H9 (cell line): ENCODE results near the gene MS4A7. TPM values are rescaled to one million over a fixed set of nuclear protein-coding genes. Genes with fewer than 3 reads are reported as not detected.

Experiments
- DNase-seq: peaks from one replicate; pipeline ENCODE4 v3.0.0-alpha.2; 2017
- H2AFZ ChIP-seq: one replicate; pipeline ENCODE4 v1.6.1; 2013; ENCODE audit warnings: mild to moderate bottlenecking, low read length, control low read depth, moderate library complexity
- H2AK5ac ChIP-seq: 2 replicates; pipeline ENCODE4 v1.6.1; 2013; ENCODE audit warnings: low read length, control low read depth, mixed read lengths; ENCODE audit not compliant: insufficient read length
- H2BK120ac ChIP-seq: one replicate; pipeline ENCODE4 v1.6.1; 2013; ENCODE audit warnings: low read depth, mild to moderate bottlenecking, low read length, control low read depth, inconsistent platforms; ENCODE audit not compliant: poor library complexity, severe bottlenecking
- H2BK12ac ChIP-seq: 2 replicates; pipeline ENCODE4 v1.6.1; 2013; ENCODE audit warnings: low read length, control low read depth, mixed read lengths, low read depth; ENCODE audit not compliant: insufficient read length
- H2BK15ac ChIP-seq: 2 replicates; pipeline ENCODE4 v1.6.1; 2013; ENCODE audit warnings: low read depth, low read length, control low read depth
- H2BK20ac ChIP-seq: one replicate; pipeline ENCODE4 v1.6.1; 2013; ENCODE audit warnings: low read depth, mild to moderate bottlenecking, low read length, control low read depth, inconsistent platforms; ENCODE audit not compliant: poor library complexity, severe bottlenecking
- H2BK5ac ChIP-seq: 2 replicates; pipeline ENCODE4 v1.6.1; 2013; ENCODE audit warnings: low read length, control low read depth, mixed read lengths; ENCODE audit not compliant: insufficient read length
- H3K14ac ChIP-seq: 2 replicates; pipeline ENCODE4 v1.6.1; 2013; ENCODE audit warnings: low read length, control low read depth; ENCODE audit not compliant: insufficient read depth
- H3K18ac ChIP-seq: 2 replicates; pipeline ENCODE4 v1.6.1; 2013; ENCODE audit warnings: low read depth, mild to moderate bottlenecking, mixed read lengths, low read length, control low read depth; ENCODE audit not compliant: insufficient read length
- H3K23ac ChIP-seq: 2 replicates; pipeline ENCODE4 v1.6.1; 2013; ENCODE audit warnings: low read length, control low read depth, mixed read lengths, low read depth; ENCODE audit not compliant: insufficient read length
- H3K23me2 ChIP-seq: 2 replicates; pipeline ENCODE4 v1.6.1; 2013; ENCODE audit warnings: low read depth, mild to moderate bottlenecking, mixed read lengths, low read length, control low read depth; ENCODE audit not compliant: insufficient read length, poor library complexity, severe bottlenecking
- H3K27ac ChIP-seq: 2 replicates; pipeline ENCODE4 v1.5.1; 2013; ENCODE audit warnings: low read length, control low read depth, mixed read lengths, low read depth; ENCODE audit not compliant: insufficient read length
- H3K27me3 ChIP-seq: 2 replicates; pipeline ENCODE4 v1.6.1; 2013; ENCODE audit warnings: low read length, control low read depth, inconsistent platforms; ENCODE audit not compliant: insufficient read depth
- H3K4ac ChIP-seq: 2 replicates; pipeline ENCODE4 v1.6.1; 2013; ENCODE audit warnings: low read depth, mild to moderate bottlenecking, control low read depth, inconsistent platforms, low read length, moderate library complexity
- H3K4me1 ChIP-seq: 2 replicates; pipeline ENCODE4 v1.6.1; 2013; ENCODE audit warnings: low read length, control low read depth, inconsistent platforms; ENCODE audit not compliant: insufficient read depth
- H3K4me2 ChIP-seq: 2 replicates; pipeline ENCODE4 v1.6.1; 2013; ENCODE audit warnings: low read length, control low read depth, mixed read lengths; ENCODE audit not compliant: insufficient read length, insufficient read depth
- H3K56ac ChIP-seq: 2 replicates; pipeline ENCODE4 v1.6.1; 2013; ENCODE audit warnings: low read depth, mild to moderate bottlenecking, mixed read lengths, low read length, control low read depth; ENCODE audit not compliant: insufficient read length
- H3K79me1 ChIP-seq: 2 replicates; pipeline ENCODE4 v1.6.1; 2013; ENCODE audit warnings: low read depth, mild to moderate bottlenecking, moderate library complexity, low read length, control low read depth, inconsistent platforms; ENCODE audit not compliant: insufficient read depth, poor library complexity, severe bottlenecking
- H3K79me2 ChIP-seq: 2 replicates; pipeline ENCODE4 v1.6.1; 2013; ENCODE audit warnings: low read length, control low read depth, inconsistent platforms; ENCODE audit not compliant: insufficient read depth
- H3K9ac ChIP-seq: 2 replicates; pipeline ENCODE4 v1.6.1; 2013; ENCODE audit warnings: low read length, control low read depth, mixed read lengths; ENCODE audit not compliant: insufficient read length; ENCODE audit errors: extremely low read depth
- H3K9me3 ChIP-seq: one replicate; pipeline ENCODE4 v1.6.1; 2013; ENCODE audit warnings: low read depth, low read length, inconsistent platforms; ENCODE audit not compliant: control insufficient read depth
- H3T11ph ChIP-seq: one replicate; pipeline ENCODE4 v1.6.1; 2013; ENCODE audit warnings: mild to moderate bottlenecking, low read length, control low read depth, inconsistent platforms
- H4K20me1 ChIP-seq: one replicate; pipeline ENCODE4 v1.6.1; 2013; ENCODE audit not compliant: control insufficient read depth, insufficient read length, insufficient read depth
- H4K5ac ChIP-seq: 2 replicates; pipeline ENCODE4 v1.6.1; 2013; ENCODE audit warnings: low read depth, mild to moderate bottlenecking, mixed read lengths, low read length, control low read depth; ENCODE audit not compliant: insufficient read length
- H4K8ac ChIP-seq: replicated peaks from 2 replicates; pipeline ENCODE4 v1.6.1; 2013; ENCODE audit warnings: low read length, control low read depth, mixed read lengths, low read depth; ENCODE audit not compliant: insufficient read length
- H4K91ac ChIP-seq: 2 replicates; pipeline ENCODE4 v1.6.1; 2013; ENCODE audit warnings: low read depth, mild to moderate bottlenecking, moderate library complexity, mixed read lengths, low read length, control low read depth; ENCODE audit not compliant: insufficient read length
- H3K27ac Mint-ChIP-seq, 3 experiments: 2 replicates in 2 of 3; 3 replicates in 1 of 3; pipeline ENCODE4 v1.8.0; 2020 to 2021; ENCODE audit warnings: mixed read lengths in 3 of 3, mild to moderate bottlenecking in 1 of 3, moderate library complexity in 1 of 3
- H3K27me3 Mint-ChIP-seq: 2 replicates; pipeline ENCODE4 v1.8.0; 2021; ENCODE audit warnings: low read depth, mild to moderate bottlenecking, moderate library complexity, mixed read lengths
- H3K36me3 Mint-ChIP-seq, 3 experiments: 2 replicates in 2 of 3; 3 replicates in 1 of 3; pipeline ENCODE4 v1.8.0; 2020 to 2021; ENCODE audit warnings: low read depth in 3 of 3, mixed read lengths in 3 of 3; ENCODE audit not compliant: insufficient read depth in 1 of 3
- H3K4me1 Mint-ChIP-seq, 2 experiments: 2 replicates each; pipeline ENCODE4 v1.8.0; 2020; ENCODE audit warnings: mixed read lengths in 2 of 2
- H3K4me3 Mint-ChIP-seq, 2 experiments: 2 replicates in 1 of 2; 3 replicates in 1 of 2; pipeline ENCODE4 v1.8.0; 2020 to 2021; ENCODE audit warnings: mild to moderate bottlenecking in 2 of 2, mixed read lengths in 2 of 2, moderate library complexity in 1 of 2
- H3K9me3 Mint-ChIP-seq, 2 experiments: 2 replicates in 1 of 2; 3 replicates in 1 of 2; pipeline ENCODE4 v1.8.0; 2020; ENCODE audit warnings: mild to moderate bottlenecking in 2 of 2, mixed read lengths in 2 of 2, moderate library complexity in 1 of 2
- CTCF ChIP-seq: fragments of 200-600 bp; sonication (generic); conservative IDR thresholded peaks from 3 replicates; pipeline ENCODE4 v1.8.0; 2021; ENCODE audit warnings: antibody characterized with exemption, mild to moderate bottlenecking
- WGBS: extraction: QIAGEN DNeasy Blood & Tissue Kit; methylation state at CpG from one replicate; pipeline ENCODE4 v1.1.7; 2013; ENCODE audit warnings: missing lambda C conversion rate, low lambda C conversion rate, mixed read lengths; ENCODE audit not compliant: insufficient read length; ENCODE audit errors: extremely low coverage; 5-methylcytosine and 5-hydroxymethylcytosine counted together
- total RNA-seq: library from RNA; stranded (reverse); gene quantifications from 2 replicates; pipeline ENCODE4 v1.2.1, GENCODE V29; 2021

Gene MS4A7
- total RNA-seq, 1 experiment from 2014 or later: not detected

DNA sequence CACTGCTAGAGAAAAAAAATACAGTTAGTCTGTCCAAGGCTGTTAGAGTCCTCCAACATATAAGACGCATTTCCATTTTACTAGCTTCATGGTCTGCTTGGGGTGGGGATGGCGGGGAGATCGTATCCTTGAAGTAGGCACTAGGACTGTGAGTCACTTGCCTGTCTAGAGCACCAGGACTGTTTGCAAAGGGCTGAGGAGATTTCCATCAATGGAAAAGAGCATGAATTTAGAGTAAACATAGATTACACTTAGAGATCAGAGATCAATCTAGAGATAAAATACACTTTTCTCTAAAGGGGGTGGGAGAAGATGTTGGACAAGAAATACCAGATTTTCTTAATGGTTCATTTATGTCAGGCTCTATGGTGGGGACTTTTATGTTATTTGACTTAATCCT, 1.7 kb upstream of the MS4A7 start:
- no peak overlapping the region for H2BK20ac ChIP-seq
- H4K20me1 ChIP-seq: no peaks in the 10 kb centered on the region
- H2BK120ac ChIP-seq: no peak overlapping the region
- Mint-ChIP-seq H3K4me1 (peaks cover 0 to 2% of the 10 kb centered on the region in 2 experiments; a peak in 2 of 4 replicates), H3K27ac (no peak overlapping the region; a peak in 1 of 7 replicates), H3K27me3 (no peaks in the 10 kb centered on the region), H3K9me3 (peaks cover 0 to 4% of the 10 kb centered on the region in 2 experiments; a peak in 3 of 5 replicates), H3K36me3 (0 out of 7 replicates have a peak, but pooled peaks cover 0 to 1% (median 0%) of the 10 kb centered on the region in 3 experiments), H3K4me3 (no peak overlapping the region)
- no peak for TF ChIP-seq CTCF
- no peak overlapping the region for H3K18ac ChIP-seq
- H2AFZ ChIP-seq: no peak overlapping the region
- no peak overlapping the region for H3K27ac ChIP-seq
- no peak overlapping the region for H2BK5ac ChIP-seq
- H3K56ac ChIP-seq: no peak overlapping the region
- no peaks in the 10 kb centered on the region for H3K4me1 ChIP-seq
- H2BK15ac ChIP-seq: no peak overlapping the region
- H3K4ac ChIP-seq: no peak overlapping the region
- no peaks in the 10 kb centered on the region for H3K79me2 ChIP-seq
- no peak overlapping the region for H2AK5ac ChIP-seq
- no peak overlapping the region for H3K14ac ChIP-seq
- no peak for DNase-seq
- H4K8ac ChIP-seq: no peak overlapping the region
- no peak overlapping the region for H4K91ac ChIP-seq
- H3K27me3 ChIP-seq: no peaks in the 10 kb centered on the region
- no peaks in the 10 kb centered on the region for H3K23me2 ChIP-seq
- WGBS: no CpG with 5 or more reads among the region's 3 CpGs
- H4K5ac ChIP-seq: no peak overlapping the region
- H3K23ac ChIP-seq: no peak overlapping the region
- H3K9me3 ChIP-seq: no peaks in the 10 kb centered on the region
- H3K4me2 ChIP-seq: no peak overlapping the region
- no peak overlapping the region for H3T11ph ChIP-seq
- no peak overlapping the region for H2BK12ac ChIP-seq
- no peak overlapping the region for H3K9ac ChIP-seq
- no peaks in the 10 kb centered on the region for H3K79me1 ChIP-seq
